GM21360 (cell line): Measurements from ENCODE around the gene OR1F1.
A peak's percentile ranks its signal among the peaks of the same experiment; 100 is the strongest.
"Not testable (repeated sequence)": the region's sequence is repeated elsewhere in the genome, so short reads cannot be mapped to it uniquely, and the experiment has no call there.

Experiments
- ATAC-seq: cut with Tn5 transposase; IDR thresholded peaks from one replicate; pipeline ENCODE4 v1.9.1; 2021; ENCODE audit warnings: mild to moderate bottlenecking, moderate library complexity; ENCODE audit not compliant: unreplicated experiment

The OR1F1 gene

DNA sequence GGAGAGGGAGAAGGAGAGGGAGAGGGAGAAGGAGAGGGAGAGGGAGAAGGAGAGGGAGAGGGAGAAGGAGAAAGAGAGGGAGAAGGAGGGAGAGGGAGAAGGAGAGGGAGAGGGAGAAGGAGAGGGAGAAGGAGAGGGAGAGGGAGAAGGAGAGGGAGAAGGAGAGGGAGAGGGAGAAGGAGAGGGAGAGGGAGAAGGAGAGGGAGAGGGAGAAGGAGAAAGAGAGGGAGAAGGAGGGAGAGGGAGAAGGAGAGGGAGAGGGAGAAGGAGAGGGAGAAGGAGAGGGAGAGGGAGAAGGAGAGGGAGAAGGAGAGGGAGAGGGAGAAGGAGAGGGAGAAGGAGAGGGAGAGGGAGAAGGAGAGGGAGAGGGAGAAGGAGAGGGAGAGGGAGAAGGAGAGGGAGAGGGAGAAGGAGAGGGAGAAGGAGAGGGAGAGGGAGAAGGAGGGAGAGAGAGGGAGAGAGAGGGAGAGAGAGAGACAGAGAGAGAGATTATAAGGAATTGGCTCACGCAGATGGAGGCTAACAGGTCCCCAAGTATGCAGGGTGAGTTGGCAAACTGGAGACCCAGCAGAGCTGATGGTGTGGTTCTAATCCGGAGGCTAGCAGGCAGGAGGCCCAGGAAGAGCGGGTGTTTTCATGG, 9.8 kb downstream of the OR1F1 start:
- ATAC-seq = not testable (repeated sequence)

DNA sequence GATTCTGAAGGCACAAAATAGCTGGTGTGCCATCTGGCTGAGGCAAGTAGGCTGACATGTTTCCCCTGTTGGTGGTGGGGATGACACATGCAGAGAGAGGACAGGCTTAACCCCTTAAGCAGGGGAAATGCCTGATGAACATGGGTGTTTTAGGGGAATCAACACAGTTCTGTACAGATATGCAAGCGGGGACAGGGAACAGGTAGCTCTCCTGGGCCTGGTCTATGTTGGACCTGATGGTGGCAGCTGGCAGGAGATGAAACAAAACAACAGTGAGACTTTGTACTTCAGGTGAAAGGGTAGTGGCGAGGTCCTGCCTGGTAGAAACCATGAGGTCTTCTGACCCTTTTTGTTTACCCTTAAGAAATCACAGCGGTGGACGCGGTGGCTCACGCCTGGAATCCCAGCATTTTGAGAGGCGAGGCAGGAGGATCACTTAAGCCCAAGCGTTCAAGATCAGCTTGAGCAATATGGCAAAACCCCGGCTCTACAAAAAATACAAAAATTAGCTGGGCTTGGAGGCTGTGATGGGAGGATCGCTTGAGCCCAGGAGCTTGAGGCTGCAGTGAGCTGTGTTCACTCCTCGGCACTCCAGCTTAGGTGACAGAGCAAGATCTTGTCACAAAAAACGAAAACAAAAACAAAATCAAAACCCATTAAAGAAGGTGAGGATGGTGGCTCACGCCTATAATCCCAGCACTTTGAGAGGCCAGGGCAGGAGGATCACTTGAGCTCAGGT, 10.5 kb downstream of the OR1F1 start:
- no peak for ATAC-seq

DNA sequence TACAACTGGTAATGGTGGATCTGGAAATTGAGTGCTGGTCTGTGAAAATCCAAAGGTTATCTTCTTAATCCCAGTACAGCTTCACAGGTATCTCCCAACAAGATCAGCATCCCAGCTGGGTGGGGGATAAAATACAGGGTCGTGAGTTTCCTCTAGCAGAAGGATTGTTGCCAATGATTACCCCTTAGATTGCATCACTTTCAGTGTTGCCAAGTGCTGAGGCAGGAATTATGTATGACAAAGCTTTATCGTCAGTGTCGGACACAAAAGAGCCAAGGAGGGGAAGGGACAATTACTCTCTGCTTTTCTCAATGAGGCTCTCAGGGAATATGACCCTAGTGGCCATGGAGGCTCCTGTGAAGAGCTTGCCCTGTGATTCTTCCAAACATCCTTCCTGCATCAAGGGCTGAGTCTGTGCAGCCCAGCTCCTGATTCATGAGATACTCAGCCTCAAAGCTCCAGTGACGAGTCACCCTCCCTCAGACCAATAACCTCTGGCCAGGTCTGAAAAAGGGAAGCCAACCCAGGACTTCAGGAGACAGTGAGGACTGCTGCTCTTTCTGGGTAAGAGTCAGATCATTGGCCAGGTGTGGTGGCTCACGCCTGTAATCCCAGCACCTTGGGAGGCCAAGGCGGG, 15.0 kb downstream of the OR1F1 start:
- no peak for ATAC-seq

DNA sequence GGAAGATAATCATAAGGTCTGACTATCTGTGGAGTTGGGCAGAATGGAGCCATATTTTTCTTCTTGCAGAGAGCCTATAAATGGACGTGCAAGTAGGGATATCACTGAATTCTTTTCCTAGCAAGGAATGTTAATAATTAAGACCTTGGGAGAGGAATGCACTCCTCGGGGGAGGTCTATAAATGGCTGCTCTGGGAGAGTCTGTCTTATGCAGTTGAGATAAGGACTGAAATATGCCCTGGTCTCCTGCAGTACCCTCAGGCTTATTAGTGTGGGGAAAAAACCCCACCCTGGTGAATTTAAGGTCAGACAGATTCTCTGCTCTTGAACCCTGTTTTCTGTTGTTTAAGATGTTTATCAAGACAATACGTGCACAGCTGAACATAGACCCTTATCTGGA, 17.9 kb downstream of the OR1F1 start:
- not testable (repeated sequence) for ATAC-seq

DNA sequence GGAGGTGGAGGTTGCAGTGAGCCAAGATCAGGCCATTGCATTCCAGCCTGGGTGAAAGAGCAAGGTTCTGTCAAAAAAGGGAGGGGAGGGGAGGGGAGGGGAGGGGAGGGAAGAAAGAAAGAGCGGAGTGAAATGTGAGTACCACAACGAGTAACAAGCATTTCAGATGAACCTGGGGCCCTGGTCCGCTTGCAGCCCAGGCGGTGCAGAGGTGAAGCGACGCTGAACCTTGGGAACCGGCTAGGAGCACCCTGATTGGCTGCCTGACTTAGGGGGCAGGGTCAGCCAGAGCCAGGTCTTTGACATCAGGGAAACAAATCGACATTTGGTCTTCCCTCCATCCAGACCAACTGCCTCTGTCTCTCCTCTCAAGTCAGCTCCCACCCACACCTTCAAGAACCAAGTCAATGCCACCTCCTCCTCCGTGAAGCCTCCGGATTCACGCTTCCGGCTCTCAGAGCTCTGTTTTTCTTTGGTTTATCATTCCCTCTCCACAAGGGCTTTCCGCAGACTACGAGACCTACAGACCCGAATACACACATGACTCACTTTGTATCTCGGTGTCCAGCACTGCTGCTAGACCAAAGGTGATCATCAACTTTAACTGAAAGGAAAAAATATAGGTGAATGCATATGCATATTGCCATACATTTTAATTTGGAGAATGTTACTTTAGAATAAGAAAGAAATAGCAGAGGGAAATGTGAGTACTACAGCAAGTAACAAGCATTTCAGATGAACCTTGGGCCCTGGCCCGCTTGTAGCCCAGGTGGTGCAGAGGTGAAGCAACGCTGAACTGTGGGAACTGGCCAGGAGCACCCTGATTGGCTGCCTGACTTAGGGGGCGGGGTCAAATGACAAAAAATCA, 19.3 kb downstream of the OR1F1 start:
- no peak for ATAC-seq

DNA sequence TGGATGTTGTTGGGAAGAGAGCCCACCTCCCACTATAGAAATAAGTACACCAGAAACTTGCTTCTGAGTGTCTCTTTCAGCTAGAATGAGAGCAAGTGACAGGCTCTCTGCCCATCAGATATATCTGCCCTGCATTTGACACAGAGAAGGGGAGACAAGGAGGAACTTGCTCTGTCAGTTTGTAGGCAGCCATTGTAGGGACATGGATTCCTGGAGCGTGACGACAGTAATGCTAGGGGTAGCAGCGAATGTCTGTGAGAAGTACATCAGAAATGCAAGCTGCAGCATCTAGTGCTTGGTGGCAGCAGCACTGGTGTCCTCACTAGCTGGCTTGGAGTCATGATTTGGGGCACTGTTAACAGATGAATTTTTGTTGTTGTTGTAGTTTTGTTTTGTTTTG, 24.0 kb downstream of the OR1F1 start:
- ATAC-seq = no peak

DNA sequence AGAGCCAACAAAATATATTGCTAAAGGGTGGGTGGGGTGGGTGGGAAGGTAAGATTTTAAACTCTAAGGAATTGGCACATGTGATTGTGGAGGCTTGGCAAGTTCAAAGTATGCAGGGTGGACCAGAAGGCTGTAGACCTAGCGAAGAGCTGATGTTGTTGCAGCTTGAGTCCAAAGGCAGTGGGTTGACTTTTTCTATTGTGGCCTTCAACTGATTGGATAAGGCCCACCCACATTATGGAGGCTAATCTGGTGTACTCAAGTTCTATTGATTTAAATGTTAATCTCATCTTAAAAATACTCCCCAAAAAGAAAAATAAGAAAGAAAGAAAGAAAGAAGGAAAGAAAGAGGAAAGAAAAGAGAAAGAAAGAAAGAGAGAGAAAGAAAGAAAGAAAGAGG, 24.6 kb downstream of the OR1F1 start:
- ATAC-seq = no peak

DNA sequence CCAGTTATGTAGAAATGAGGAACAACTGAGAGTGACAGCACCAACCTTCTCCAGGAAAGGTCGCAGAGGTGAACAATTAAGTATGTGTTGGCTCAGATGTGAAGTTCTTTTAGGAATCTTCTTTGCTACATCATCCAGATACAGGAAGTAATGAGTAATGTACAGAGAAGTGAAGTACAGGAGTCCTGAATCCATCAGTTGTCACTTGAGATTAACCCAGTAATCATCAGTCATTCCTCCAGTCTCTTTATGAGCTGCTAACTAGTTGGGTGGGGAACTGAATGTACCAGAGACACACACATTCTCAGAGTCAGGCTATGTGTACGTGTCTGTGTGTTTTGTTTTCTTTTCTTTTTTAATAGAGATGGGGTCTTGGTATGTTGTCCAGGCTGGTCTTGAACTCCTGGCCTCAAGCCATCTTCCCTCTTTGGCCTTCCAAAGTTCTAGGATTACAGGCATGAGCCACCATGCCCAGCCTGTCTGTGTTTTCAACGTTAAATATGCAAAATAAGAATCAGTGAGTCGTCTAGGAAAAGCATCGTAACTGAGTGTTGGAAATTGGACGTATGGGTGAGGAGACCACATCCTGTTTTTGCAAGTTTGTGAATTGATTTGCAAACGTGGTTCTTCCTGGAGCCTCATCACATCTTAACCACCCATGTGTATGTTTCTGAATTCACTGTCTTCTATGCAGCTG, 27.0 kb downstream of the OR1F1 start:
- no peak for ATAC-seq

DNA sequence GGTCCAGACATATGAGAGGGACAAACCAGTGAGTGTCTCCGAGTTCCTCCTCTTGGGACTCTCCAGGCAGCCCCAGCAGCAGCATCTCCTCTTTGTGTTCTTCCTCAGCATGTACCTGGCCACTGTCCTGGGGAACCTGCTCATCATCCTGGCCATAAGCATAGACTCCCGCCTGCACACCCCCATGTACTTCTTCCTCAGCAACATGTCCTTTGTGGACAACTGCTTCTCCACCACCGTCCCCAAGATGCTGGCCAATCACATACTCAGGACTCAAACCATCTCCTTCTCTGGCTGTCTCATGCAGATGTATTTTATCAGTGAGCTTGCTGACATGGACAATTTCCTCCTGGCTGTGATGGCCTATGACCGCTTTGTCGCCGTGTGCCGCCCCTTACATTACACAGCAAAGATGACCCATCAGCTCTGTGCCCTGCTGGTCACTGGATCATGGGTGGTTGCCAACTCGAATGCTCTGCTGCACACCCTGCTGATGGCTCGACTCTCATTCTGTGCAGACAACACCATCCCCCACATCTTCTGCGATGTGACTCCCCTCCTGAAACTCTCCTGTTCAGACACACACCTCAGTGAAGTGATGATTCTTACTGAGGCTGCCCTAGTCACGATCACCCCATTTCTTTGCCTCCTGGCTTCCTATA, 27.7 kb downstream of the OR1F1 start:
- no peak for ATAC-seq

DNA sequence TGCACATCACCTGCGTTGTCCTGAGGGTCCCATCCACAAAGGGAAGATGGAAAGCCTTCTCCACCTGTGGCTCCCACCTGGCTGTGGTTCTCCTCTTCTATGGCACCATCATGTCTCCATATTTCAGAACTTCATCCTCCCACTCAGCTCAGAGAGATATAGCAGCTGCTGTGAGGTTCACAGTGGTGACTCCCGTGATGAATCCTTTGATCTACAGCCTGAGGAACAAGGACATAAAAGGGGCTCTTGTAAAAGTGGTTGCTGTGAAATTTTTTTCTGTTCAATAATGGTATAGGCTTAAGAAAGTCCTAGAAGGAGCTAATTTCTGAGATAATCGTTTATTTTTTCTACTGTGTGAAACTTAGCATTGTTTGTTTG, 28.2 kb downstream of the OR1F1 start:
- no peak for ATAC-seq

DNA sequence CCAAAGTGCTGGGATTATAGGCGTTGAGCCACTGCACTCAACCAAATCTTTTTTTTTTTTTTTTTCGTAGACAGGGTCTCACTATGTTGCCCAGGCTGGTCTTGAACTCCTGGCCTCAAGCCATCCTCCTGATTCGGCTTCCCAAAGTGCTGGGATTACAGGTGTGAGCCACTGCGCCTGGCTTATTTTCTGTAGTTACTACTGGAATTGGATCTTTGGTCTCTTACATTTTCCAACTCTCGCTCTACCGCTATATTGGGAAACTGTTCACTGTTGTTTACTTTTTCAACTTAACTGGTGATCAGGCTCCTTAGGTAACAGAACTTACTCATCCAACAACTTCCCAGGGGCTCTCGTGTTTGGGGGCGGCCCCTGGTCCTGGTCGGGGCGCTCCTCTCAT, 32.8 kb downstream of the OR1F1 start:
- ATAC-seq = no peak

DNA sequence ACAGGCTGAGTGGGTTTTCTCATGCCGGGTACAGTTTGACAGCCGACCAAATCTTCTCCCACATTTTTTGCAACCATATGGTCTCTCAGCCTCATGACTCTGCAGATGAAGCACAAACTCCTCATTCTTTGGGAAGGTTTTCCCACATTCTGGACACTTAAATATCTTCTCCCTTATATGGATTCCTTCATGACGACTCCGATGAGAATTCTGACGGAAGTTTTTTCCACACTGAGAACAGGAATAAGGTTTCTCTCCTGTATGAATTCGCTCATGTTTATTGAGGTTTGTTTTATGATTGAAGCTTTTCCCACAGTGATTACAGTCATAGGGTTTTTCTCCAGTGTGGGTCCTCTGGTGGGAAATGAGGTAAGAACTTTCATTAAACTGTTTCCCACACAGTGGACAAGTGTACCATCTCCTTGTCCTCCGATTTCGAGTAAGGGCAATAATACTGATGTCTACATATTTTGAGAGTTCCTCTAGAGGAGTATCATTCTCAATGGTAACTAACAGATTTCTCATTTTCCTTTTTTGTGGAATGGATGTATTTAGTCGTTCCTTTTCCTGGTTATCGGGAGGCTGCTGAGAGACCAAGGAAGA, 36.0 kb downstream of the OR1F1 start:
- no peak for ATAC-seq

DNA sequence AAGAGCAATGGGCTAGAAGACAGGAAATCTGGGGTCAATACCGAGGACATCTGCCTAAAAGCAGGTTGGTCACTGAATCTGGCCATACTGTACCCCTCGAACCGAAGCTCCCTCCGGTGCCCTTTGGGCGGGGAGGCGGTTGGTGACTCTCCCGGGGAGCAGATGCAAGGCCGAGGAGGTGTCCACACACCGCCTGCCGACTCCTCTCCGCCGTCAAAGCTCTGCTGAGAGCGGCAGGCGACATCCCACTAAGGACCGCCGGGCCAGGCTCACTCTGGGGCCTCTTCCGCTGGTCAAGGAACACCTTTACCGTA, 46.5 kb downstream of the OR1F1 start:
- ATAC-seq = peak; percentile 28

DNA sequence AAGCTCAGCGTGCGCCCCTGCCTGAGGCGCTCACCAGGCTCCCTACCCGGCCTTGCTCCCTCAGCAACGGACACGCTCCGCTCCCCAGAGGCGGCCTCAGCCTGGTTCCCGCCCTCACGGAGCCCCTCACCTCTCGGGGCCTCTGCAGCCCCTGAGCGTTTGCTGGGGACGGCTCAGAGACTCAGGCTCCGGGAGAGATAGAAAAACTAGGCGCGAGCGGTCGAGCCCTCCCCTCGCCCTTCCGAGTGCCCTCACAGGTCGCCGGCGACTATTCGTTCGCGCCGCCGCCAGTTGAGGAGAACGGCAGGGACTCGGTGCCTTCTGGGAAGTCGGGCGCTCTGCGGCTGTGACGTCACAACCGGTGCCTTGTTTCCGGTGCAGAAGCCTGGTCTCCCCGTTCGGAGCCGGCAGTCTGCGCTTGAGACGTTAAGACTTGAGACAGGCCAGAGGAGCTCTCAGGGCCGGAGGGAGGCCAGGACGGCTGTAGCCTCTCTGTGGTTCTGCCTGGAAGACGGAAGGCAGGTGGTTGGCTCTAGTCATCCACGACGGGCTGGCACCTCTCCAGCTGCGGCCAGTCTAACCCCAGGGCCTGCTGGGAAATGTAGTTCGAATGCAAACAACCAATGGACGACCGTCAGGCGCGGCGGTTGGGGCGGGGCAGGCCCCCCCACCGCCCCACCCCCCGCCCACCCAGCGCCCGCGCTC, 47.0 kb downstream of the OR1F1 start, which contains the start of gene ZNF200:
TSS of gene ZNF200 (minus strand) at position 302 of the 705 bp plus-strand sequence. CDS start 1,403 bp downstream, outside the sequence.
- ATAC-seq = peak; percentile 91

DNA sequence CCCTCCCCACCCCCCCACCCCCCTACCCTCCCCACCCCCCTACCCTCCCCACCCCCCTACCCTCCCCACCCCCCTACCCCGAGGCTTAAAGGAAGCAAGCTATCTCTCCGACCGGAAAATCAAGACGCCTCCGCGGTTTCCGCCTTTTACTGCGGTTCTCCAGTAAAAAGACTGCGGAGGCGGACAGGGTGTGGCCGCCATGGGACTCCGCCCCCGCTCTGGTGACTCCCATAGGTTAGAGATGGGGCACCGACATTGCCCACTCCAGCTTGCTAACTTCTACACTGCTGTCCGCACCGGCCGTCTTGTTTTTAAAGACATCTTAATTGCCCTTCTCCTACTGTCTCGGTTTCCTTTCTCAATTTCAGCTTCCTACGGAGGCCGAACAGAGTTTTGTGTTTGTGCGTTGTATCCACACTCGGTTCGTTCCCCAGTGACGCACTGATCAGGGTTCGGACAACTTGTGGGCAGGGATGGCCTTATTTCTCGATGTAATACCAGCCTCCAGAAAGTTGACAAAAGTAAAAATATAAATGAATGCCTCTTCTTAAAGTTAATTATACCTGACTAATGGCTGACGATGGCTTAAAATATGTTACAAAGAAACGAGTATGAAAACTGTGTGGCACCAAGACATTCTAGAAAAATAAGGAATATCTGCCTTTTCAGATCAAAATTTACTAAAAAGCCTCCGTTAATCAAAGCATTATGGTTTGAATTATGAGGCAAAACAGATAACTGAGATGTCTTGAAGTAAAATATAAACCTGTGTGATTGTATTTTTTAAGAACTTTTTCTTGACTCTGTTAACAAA, 48.1 kb downstream of the OR1F1 start:
- ATAC-seq = no peak

DNA sequence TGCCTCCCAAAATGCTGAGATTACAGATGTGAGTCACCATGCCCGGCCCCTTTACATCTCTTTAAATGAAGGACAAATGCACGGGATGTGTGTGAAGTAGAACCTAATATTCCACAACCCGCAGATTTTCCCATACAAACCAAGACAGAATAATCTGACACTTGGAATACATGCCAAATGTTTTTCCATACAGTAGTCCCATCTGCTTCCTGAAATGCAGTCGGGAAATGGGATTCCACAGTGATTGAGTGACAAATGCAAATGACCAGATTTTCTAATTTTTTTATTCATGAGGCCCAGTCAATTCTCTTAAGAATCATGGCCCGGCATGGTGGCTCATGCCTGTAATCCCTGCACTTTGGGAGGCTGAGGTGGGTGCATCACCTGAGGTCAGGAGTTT, 53.8 kb downstream of the OR1F1 start:
- ATAC-seq = no peak

DNA sequence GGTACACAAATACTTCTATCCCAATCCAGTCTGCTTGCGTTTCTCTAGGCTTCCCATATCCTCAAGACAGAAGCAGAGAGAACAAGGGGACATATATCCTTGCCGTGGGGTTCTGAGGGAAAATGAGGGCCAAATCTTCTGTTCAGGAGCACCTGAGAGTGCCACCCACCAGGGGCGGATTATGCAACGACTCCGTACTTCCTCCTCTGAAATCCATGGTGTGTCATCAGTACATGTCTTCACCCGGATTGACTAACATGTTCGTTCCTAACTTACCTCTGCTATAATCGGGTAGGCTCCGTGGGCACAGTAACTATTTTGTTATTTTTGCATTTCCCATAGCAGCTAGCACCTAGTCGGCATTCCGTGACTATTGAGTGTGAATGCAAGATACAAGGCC, 54.7 kb downstream of the OR1F1 start:
- no peak for ATAC-seq

DNA sequence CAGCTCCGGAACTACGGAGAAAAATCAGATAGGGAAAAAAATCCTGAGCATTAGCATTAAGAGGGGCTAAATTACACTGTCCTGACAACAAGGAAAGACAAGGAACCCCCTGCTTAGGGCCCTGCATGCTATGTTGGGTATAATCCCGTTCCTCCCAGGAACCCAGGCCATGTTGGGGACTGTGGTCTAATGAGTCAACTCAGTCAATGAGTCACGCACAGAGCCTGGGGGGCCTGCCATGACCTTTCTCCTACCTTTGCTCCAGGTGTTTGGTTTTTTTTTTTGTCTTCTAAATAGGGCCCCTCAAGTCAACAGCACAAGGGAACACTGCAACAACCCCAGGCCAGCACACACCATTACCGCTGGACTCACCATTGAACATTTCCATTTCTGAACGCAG, 55.9 kb downstream of the OR1F1 start:
- no peak for ATAC-seq
